HG03103 (cell line): ENCODE data around the gene CAVIN2.

Source experiments
- ATAC-seq: cut with Tn5 transposase; IDR thresholded peaks from one replicate; pipeline ENCODE4 v1.9.1; 2021; ENCODE audit warnings: low read depth; ENCODE audit not compliant: unreplicated experiment

The CAVIN2 gene

DNA sequence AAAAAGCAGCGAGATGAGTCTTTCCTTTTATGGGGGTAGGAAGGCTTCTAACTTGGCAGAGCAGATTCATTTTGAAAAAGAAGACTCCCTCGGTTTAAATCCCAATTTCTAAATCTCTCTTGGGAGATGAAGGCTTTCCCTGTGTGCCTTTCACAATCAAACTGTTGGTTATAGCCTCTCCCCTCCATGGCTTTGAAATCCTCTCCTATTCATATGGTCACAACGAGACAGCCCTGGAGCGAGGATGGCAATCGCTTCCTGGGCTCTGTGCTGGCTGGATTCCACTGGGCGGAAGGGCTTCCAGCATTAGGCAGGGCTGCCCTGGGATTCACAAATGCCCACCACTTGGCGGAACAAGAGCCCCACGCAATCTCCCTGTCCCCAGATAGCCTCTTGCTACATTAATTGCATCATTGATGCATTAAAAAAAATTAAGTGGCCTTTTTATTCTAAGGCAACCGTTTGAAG lies 1.6 kb downstream of the CAVIN2 start:
- no peak for ATAC-seq

DNA sequence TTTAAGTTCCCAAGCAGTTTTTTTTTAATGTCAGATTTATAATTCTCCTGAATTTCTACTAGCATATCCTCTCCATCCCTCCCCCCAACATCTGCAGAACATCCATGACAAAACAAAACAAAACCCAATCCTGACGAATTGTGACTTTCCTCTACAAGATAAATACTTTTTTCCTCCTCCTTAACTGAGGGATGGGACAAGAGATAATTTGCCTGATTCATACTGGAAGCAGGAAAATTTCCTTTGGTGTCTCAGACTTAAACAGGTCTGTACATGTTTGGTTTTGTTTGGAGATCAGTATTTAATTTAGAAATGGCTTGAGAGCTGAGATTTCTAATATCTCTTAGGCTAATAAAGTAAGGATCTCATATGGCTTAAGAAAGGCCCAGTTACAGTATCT lies 2.2 kb downstream of the CAVIN2 start:
- no peak for ATAC-seq

DNA sequence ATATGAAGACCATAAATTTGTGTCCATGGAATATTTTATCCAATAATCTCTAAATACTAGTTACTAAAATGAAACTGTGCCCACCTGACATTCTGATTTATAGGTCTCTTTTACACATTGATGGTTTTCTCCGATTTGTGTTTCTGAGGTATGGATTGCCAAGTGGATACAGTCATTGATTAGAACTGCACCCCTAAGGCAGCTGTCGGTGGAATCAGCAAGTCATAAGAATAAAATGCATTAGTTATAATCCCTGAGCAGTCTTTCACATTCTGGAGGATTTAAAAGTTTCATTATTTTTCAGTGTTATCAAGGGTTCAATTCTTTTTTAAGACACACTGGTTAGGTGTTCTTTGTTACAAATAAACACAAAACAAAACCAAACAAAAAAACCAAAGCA lies 6.0 kb downstream of the CAVIN2 start:
- ATAC-seq: no peak

DNA sequence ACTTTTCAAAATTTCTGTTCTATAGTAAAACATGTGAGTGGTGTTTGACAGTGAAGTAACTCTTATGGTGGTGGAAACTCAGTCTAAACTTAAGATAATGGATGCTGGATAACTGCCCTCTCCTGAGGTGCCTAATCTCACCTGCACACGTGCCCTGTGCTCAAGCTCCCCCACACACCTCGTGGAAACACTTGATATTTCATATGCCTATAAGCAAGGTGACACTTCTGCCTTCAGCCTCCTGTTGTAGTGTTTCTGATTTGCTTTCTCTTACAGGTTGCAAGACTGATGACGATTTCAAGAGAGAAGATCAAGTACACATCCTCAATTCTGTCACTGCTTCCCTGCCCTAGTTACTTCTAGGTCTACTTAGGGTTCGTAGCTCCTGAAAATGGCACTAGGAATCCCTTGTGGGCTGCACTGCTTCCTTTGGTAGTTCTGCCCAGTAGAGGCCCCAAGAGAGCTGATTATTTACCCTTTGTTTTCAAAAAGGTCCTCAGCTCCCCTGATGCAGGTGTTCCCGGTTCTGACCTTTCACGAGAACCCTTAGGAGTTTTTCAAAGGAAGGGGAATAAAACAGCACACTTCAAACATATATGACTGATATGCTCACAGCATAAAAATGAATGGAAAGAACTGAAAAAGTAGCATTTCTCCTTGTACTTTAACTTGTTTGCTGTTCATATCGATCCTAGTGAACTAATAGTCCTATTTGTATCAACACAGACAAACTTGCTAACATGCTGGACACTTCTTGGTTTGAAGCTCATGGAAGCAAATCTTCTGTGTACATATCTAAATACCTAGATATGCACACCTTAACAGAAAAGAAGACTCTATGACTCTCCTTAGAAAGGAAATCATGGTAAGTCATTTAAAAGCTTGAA lies 6.7 kb downstream of the CAVIN2 start:
- no peak for ATAC-seq

DNA sequence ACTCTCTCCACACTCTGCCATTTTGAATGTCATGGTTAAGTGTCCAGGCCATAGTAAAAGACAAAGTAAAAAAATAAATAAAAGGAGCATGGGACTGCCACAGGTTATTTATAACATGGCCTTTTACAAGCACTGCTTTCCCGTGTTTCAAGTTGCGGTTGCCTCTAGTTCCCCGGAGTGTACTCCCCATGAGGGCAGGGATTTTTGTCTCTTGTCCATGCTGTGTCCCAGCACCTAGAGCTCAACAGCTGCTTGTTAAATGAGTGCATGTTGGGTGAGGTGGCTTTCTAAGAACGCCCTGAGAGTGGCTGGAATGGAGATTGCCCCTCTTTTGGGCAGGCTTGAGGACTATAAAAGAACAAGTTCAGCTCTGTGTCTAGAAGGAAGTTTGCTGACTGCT lies 8.4 kb downstream of the CAVIN2 start:
- ATAC-seq: no peak

DNA sequence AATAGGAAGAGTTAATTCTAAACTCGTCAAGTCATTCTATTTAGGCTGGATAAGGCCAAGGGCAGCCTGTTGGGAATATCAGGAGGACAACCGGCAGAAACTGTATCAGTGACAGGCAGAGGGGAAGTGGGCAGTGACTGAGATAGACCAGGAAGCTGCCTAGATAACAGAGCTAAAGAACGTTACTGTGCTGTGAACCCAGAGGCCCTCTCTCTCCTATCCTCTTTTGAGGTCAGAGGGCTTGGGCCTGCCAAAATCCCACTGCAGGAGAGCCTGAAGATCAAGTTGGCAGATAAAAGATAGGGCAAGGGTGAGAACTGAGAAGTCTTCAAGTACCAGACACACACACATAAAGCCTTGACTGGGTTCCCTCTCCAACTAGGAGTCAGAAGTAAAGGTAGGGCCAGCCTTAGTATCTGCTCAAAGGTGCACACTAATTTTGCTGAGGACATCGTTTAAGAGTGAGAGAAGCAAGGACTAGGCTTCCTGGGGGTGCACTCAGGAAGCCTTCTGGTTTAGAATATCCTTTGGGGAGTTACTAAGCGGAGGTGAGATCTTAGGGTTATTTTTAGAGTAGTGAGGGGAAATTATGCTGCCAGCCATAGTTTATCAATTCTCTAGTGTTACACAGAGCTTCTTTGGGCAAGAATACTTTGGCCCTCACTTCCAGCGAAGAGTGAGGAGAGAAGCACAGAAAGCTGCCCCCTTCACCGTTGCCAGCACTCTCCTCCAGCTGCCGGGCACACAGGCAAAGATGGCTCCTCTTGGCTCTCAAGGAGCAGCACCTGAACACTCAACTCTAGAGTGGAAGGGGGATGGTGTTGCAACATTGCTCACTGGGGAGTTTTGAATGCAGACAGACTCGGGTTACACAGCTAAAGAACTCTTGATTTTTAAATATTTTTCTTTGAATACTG lies 9.8 kb downstream of the CAVIN2 start:
- ATAC-seq: no peak

DNA sequence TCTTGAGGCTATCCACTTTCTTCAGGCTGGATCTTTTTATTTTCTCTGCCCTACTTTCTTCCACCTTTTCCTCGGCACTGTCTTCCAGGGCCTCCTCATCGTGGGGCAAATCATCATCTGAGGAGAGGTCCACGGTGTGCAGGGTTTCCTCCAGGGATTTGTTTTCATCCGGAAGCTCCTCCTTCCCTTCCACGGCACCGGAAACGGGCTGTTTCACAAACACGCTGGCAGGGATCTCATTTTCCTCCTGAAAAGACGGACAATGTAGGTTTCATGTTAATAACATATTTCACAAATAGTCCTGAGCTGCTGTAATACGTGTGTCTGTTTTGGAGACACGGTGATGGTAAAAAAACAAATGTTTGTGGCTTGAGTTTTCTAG lies 10.4 kb downstream of the CAVIN2 start:
- no peak for ATAC-seq

DNA sequence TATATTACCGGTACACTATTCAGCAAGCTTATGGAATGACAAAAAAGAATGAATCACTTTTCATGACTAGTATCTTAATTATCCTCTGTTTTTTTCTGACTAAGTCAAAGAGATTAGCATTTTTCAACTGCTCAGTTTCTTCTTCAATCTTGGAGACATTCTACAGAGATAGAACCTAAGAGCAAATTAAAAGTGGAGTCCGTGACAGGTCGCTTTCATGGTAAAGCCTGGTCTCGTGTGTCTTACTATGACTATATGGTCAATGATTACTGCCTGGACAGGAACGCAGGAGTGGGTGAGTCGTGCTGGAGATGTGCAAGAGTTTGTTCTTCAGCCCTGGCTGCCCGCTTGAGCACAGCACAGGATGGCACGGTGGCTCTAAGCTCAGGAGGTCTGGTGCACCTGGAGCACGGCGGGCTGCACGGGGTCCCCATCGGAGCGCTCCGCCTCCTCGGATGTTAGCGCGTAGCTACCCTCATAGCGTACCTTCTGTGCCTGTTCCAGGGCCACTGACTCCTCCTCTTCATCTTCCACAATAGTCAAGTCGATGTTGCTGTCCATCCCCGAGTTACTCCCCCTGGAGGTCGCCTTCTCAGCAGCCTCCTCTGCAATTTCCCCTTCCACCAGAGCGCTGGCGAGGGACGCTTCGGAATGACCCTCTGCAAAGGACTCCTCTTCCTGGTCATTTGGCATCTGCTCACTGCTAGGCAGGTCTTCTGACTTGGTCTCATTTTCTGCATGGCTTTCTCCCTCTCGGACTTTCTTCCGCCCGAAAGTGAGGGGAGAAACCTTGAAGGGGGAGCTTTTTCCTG lies 11.1 kb downstream of the CAVIN2 start:
- no peak for ATAC-seq

DNA sequence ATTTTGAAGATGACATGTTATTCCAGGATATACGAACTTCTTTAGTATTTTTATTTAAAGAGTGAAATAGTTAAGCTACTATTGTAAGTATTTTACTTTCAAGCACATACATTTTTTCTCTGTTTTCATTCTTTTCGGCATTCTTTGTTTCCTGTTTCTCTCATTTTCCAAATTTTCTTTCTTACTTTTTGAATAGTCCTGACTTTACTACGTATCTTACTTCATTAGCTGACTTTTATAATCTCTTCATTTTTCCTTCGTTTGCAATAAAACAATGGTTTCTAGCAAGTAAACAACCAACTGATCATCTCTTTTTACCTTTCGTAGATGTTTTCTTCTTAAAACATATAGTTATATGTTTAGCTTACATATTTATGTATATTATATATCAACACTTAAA lies 11.8 kb downstream of the CAVIN2 start:
- ATAC-seq: no peak

DNA sequence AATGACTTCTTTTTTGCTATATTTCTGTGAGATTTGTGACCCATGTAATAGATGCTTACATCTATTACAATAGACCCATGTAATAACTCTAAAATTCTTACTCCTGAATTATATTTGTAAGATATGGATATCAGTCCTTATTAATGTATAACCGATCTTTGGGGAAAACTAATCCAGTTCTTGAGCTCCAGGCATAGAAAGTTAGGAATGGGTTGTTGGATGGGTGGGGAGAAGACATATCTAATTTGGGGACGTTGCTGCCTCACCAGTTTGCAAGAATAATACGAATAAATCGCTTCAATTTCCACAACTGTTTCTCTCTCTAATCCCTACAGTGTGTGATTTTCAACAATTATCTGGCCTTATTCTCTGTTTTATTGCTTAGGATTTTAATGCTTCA lies 13.5 kb downstream of the CAVIN2 start:
- no peak for ATAC-seq

DNA sequence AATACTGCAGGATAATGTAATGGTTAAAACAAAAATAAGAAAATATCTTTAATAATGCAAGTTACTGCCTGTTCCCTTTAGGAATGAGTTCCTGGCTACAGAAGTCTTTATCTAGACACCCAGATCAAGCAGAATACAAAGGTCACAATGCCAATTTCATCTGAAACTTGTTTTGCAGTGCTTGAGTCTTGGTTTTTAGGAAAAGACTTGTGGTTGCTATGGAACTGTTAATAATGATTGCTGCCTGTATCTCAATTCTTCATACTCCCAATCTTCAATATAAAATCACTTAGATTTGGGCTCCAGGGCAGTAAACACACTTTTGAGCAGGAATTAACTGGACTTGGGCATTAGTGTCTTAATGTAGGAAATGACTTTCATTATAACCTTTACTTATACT lies 14.2 kb downstream of the CAVIN2 start:
- no peak for ATAC-seq

DNA sequence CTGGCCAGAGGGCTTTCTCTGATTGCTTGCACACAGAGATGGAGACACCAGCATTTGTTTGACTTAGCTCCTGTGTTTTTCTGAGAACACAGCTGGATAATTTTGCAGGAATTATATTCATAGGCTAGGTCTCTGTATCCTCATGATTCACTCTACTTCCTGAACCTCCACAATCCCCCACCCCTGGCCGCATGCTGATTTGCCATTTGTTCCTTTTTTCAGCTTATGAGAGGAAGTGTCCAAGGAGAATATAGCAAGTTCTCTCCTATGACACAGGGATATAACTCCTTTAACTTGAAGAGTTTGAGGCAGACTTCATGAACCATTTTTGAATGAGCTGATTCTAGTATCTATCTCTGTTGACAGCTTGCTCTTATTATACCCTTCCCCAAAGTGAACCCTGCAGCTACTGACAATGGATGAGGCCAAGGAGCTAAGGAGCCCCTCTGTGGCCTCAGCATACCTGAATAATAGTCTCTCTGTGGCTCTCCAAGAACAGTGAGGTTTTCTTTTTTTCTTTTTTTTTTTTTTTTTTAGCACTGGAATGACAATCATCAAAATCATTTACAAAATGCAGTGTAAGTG lies 15.4 kb downstream of the CAVIN2 start:
- no peak for ATAC-seq

DNA sequence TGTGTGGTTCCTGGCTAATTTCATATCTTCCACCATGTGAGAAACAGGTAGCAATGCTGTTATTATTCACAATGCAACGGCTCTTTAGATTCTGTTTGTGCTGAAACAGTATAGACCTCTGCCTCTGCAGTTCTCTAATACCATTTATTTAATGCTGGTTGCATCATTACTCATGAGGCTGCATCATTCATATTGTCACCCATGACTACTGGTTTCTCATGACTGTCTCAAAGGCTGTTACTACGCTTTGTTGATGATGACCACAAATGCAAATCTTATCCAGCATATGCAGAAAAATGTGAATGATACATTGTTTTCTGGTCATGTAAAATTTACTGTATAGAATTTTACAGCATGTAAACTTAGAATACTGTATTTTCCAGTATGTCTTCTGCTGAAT lies 22.5 kb downstream of the CAVIN2 start:
- ATAC-seq: no peak

DNA sequence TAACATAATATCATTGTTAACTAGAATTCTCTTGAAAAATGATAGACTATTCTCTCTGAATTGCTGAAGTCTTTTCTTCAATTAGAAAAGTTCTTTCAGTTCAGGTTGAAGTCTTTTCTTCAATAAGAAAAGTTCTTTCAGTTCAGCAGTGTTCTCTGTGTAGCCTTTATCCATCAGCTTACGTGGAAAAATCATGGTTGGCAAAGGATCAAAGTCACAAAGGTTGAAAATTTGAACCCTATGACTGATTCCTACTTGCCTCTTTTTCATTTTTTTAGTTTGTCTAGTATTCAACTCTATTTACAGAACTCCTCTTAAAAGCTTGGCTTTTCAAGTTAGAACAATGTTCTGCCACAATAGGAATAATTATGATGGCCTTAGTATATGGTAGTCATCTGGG lies 25.8 kb downstream of the CAVIN2 start:
- ATAC-seq: no peak

DNA sequence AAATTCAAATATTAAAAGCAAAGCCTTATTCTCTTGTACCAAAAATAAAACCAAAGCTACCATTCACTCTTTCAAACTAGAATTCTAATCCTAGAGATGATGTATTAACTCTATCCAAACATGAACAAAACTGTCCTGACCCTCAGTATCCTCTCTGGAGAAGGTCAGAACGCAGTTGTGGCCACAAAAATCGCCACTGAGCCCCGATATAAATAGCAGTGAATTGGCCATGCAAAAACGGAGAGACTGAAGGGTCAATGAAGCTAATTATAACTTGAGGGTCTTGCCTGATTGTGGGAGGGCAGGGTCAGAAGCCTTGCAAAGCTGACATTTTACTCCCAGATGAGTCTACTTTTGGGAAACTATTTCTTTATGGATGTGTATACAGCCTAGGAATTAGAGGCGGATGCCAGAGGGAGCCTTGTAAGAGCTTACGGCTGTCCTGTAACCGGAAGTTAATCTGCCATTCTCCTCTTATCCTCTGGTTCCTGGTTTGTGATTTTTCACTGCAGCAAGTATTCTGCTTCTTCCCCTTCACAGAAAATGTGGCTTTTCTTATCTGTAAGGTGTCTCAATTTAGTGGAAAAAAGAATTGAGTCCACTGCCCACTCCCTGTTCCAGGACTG lies 28.1 kb downstream of the CAVIN2 start:
- ATAC-seq: no peak

DNA sequence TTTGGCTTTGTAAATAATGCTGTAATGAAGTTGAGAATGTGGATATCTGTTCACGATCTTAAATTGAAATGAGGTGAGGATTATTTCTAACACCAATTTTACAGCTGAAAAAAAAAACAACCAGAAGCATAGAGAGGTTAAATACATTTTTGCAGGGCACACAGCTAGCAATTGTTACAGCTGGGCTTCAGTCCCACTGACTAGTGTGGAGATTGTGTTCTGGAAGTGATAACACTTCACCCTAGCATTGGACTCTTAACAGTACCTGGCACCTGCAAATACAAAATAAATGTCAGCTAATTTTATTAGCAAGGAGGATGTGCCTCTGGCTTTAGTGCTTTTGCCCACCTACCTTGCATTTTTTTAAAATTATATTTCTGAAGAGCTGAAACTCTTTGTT lies 28.8 kb downstream of the CAVIN2 start:
- ATAC-seq: no peak

DNA sequence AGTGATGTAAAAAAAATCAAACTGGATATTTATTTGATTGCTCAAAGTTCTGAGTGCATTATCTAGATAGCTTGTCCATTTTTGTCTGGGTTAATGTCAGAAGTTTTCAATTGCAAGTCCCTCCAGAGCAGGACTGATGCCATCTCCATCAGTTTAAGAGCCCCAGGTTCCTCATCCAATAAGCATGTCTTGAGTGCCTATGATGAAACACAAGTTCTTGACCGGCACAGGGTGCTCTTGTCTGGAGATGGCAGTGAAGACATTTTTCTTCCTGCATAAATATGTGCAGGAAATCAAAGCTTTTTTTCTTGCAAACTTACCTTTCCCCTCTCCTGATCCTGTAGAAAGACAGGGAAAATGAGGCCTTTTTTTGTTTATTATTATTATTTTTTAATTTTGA lies 31.9 kb downstream of the CAVIN2 start:
- ATAC-seq: no peak

DNA sequence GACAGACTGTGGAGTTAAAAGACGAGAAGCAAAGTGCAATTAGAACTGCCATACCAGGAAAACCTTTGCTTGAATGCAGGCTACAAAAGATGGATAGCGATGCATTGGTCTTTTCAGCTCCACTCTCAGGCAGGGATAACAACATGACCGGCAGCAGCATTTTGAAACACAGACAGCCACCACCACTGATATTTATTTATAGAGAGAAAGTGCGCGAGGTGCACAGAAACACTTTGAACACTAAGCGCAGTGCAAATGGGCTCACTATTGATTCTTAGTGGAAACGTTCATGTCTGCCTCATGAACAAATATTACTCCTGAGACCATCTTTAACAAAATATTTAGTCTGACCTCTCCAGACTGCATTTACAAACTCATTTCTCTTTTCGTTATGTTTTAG lies 32.9 kb downstream of the CAVIN2 start:
- ATAC-seq: no peak

DNA sequence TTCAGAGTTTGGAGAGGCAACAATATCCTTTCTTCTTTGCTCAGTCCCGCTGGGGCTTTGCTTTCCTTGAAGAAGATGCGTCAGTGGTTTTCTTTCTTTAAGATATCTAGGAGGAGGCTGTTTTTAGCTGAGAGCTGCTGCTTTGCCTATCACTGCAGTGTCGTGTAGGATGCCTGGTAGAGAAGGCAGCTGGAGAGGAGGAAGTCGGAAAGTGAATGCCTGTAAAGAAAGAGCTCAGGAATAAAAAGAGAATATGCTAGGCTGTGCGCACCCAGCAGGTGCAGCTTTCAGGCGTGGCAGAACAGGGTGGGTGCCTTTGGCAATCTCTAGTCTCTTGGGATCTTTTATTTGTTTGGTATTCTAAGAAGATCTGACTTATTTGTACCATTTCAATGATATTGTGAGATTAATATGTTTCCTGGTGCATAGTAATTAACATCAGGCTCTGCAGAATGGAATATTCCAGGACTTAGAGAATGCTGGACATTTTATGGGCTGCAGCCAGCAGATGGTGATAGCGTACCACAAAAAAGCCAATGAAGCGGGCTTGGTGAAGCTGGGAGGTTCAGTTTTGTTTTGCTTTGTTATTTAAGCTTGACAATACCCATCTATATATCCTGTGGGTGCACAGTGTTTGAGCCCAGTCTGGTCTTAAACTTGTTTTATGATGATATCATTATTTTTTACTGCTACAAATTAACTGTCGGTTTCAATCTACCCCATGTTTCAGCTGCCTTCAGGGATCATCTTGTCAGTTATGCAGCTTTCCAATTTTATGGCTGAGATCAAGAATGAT lies 34.9 kb downstream of the CAVIN2 start:
- no peak for ATAC-seq
